ENCODE measurements around the gene IER3. TPM values are rescaled to one million over a fixed set of nuclear protein-coding genes. Genes with fewer than 3 reads are reported as not detected.

The IER3 gene
- total and polyA plus RNA-seq, 9 of the 15 experiments (the other 6 are each of a cell fraction or from before 2014, with no cell fraction given), result 1.5 to 30.0 (median 11.5) TPM

DNA sequence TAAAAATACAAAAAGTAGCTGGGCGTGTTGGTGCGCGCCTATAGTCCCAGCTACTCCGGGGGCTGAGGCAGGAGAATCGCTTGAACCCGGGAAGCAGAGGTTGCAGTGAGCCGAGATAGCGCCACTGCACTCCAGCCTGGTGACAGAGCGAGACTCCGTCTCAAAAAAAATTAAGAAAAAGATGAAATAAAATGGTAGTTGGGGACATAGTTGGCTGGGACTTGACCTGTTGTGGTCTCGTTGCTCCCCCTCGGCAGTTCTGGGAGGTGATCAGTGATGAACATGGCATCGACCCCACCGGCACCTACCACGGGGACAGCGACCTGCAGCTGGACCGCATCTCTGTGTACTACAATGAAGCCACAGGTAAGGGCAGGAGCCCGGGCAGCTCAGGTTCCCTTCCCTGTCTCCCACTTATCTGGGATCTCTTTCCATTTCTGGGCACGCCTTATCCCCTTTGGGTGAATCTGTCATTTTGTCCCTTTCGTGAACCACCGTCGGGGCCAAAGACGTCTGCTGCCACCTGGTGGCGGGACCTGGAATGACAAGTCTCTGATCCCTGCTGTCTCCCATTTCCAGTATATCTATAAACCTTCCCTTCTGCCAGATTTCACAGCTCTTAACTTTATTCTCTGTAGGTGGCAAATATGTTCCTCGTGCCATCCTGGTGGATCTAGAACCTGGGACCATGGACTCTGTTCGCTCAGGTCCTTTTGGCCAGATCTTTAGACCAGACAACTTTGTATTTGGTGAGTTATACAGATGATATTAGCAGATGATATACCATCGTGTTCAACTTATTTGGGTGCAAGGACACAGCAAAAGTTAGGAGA is 21.9 kb downstream of the IER3 start (continued):
- TF ChIP-seq HDAC1 (IDR thresholded peaks at IDR 0.05) (peak; percentile 13 to 75; a peak in 2 of 4 replicates), SP1 (CRISPR knock-in tag; IDR thresholded peaks at IDR 0.05) (peak; percentile 57; the same call in 1 of the 2 replicates), ZNF707 (CRISPR knock-in tag; conservative IDR thresholded peaks at IDR 0.05) (no peak), ZBTB1 (CRISPR knock-in tag; IDR thresholded peaks at IDR 0.05; ENCODE audit: borderline replicate concordance, low read depth) (0 out of 2 replicates have a peak, but pooled peaks have one; percentile 32), GABPB2 (CRISPR knock-in tag; conservative IDR thresholded peaks at IDR 0.05) (no peak), ZNF146 (CRISPR knock-in tag; IDR thresholded peaks at IDR 0.05; ENCODE audit: unreplicated experiment) (no peak), MEIS2 (IDR thresholded peaks at IDR 0.05; ENCODE audit: partially characterized antibody) (peak; percentile 68), SNIP1 (IDR thresholded peaks at IDR 0.05; ENCODE audit: low read depth) (no peak), FOXJ3 (CRISPR knock-in tag; IDR thresholded peaks at IDR 0.05) (no peak), YY1 (IDR thresholded peaks at IDR 0.05; ENCODE audit: borderline replicate concordance in 1 of 3, control insufficient read depth in 1 of 3, extremely low read depth in 1 of 3, insufficient read depth in 3 of 3, insufficient read length in 1 of 3, insufficient replicate concordance in 2 of 3, low read depth in 1 of 3, low read length in 2 of 3) (peak in 2 of 3 experiments; percentile 47 to 76), HNRNPH1 (optimal IDR thresholded peaks at IDR 0.05; ENCODE audit: low read depth, low read length) (no peak), LEF1 (IDR thresholded peaks at IDR 0.05) (peak; percentile 65; the same call in 1 of the 2 replicates), RBM22 (IDR thresholded peaks at IDR 0.05; ENCODE audit: low read depth, low read length, poor library complexity, severe bottlenecking) (no peak), CC2D1A (IDR thresholded peaks at IDR 0.05) (peak; percentile 79)
- TF ChIP-seq, protein P1, sequence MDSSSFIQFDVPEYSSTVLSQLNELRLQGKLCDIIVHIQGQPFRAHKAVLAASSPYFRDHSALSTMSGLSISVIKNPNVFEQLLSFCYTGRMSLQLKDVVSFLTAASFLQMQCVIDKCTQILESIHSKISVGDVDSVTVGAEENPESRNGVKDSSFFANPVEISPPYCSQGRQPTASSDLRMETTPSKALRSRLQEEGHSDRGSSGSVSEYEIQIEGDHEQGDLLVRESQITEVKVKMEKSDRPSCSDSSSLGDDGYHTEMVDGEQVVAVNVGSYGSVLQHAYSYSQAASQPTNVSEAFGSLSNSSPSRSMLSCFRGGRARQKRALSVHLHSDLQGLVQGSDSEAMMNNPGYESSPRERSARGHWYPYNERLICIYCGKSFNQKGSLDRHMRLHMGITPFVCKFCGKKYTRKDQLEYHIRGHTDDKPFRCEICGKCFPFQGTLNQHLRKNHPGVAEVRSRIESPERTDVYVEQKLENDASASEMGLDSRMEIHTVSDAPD (CRISPR knock-in tag; IDR thresholded peaks at IDR 0.05), result no peak
- TF ChIP-seq, protein P2, sequence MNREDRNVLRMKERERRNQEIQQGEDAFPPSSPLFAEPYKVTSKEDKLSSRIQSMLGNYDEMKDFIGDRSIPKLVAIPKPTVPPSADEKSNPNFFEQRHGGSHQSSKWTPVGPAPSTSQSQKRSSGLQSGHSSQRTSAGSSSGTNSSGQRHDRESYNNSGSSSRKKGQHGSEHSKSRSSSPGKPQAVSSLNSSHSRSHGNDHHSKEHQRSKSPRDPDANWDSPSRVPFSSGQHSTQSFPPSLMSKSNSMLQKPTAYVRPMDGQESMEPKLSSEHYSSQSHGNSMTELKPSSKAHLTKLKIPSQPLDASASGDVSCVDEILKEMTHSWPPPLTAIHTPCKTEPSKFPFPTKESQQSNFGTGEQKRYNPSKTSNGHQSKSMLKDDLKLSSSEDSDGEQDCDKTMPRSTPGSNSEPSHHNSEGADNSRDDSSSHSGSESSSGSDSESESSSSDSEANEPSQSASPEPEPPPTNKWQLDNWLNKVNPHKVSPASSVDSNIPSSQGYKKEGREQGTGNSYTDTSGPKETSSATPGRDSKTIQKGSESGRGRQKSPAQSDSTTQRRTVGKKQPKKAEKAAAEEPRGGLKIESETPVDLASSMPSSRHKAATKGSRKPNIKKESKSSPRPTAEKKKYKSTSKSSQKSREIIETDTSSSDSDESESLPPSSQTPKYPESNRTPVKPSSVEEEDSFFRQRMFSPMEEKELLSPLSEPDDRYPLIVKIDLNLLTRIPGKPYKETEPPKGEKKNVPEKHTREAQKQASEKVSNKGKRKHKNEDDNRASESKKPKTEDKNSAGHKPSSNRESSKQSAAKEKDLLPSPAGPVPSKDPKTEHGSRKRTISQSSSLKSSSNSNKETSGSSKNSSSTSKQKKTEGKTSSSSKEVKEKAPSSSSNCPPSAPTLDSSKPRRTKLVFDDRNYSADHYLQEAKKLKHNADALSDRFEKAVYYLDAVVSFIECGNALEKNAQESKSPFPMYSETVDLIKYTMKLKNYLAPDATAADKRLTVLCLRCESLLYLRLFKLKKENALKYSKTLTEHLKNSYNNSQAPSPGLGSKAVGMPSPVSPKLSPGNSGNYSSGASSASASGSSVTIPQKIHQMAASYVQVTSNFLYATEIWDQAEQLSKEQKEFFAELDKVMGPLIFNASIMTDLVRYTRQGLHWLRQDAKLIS (CRISPR knock-in tag; IDR thresholded peaks at IDR 0.05), result 0 out of 2 replicates have a peak, but pooled peaks have one; percentile 54
- TF ChIP-seq, protein P3, sequence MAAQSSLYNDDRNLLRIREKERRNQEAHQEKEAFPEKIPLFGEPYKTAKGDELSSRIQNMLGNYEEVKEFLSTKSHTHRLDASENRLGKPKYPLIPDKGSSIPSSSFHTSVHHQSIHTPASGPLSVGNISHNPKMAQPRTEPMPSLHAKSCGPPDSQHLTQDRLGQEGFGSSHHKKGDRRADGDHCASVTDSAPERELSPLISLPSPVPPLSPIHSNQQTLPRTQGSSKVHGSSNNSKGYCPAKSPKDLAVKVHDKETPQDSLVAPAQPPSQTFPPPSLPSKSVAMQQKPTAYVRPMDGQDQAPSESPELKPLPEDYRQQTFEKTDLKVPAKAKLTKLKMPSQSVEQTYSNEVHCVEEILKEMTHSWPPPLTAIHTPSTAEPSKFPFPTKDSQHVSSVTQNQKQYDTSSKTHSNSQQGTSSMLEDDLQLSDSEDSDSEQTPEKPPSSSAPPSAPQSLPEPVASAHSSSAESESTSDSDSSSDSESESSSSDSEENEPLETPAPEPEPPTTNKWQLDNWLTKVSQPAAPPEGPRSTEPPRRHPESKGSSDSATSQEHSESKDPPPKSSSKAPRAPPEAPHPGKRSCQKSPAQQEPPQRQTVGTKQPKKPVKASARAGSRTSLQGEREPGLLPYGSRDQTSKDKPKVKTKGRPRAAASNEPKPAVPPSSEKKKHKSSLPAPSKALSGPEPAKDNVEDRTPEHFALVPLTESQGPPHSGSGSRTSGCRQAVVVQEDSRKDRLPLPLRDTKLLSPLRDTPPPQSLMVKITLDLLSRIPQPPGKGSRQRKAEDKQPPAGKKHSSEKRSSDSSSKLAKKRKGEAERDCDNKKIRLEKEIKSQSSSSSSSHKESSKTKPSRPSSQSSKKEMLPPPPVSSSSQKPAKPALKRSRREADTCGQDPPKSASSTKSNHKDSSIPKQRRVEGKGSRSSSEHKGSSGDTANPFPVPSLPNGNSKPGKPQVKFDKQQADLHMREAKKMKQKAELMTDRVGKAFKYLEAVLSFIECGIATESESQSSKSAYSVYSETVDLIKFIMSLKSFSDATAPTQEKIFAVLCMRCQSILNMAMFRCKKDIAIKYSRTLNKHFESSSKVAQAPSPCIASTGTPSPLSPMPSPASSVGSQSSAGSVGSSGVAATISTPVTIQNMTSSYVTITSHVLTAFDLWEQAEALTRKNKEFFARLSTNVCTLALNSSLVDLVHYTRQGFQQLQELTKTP (IDR thresholded peaks at IDR 0.05; ENCODE audit: low read depth in 1 of 2, partially characterized antibody in 2 of 2), result peak in 1 of 2 experiments; percentile 37
